Skin of body (tissue), 2 donors: Measurements from ENCODE around the gene ZNF527. TPM values are rescaled to one million over a fixed set of nuclear protein-coding genes. Genes with fewer than 3 reads are reported as not detected.
"Not testable (repeated sequence)": the region's sequence is repeated elsewhere in the genome, so short reads cannot be mapped to it uniquely, and the experiment has no call there.

Experiments used
- DNase-seq: peaks from one replicate; lab custom pipeline; 2025; lab: John Stamatoyannopoulos, UW
- total RNA-seq: library from RNA; depleted of rRNA; stranded (reverse); fragments of >200 nt; gene quantifications from one replicate; pipeline ENCODE4 v1.2.3, GENCODE V29; 2014

Gene ZNF527
- total RNA-seq = 9.3 TPM

DNA sequence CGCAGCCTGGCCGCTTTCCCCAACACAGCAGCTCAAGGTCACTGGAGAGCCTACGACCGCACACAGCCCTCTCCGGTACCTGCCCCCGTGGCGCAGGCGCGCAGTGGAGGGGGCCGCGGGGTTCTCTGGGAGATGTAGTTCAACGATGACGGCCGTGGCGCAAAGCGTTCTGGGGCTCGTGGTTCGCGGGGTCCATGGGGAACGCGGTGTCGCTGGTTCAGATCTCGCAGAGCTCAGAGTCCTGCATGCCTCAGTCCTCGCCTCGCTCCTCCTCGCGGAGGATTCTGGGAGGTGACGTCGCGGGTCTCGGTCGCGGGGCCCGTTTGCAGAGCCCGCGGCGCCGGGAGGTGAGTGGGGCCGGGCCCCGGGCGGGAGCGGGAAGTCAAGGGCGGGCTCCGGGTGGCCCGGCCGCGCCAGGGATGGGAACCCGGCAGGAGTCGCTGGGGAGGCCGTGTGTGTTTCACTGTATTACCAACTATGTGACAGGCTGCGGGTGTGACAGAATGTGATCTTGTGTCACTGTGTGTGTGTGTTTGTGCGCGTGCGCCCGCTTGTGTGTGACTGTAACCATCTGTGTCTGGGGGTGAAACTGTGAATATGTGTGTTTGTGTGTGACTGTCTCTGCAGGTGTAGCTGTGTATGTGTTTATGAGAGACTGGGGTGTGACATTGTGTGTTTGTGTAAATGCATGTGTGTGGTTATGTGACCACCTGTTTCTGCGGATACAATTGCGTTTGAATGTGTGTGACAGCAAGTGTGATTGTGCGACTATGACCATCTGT is at the start of gene ZNF527:
Gene ZNF527 (plus strand): TSS at position 220 of the 782 bp plus-strand sequence. CDS start 3,100 bp downstream, outside the sequence.
- DNase-seq = peak; percentile 97

DNA sequence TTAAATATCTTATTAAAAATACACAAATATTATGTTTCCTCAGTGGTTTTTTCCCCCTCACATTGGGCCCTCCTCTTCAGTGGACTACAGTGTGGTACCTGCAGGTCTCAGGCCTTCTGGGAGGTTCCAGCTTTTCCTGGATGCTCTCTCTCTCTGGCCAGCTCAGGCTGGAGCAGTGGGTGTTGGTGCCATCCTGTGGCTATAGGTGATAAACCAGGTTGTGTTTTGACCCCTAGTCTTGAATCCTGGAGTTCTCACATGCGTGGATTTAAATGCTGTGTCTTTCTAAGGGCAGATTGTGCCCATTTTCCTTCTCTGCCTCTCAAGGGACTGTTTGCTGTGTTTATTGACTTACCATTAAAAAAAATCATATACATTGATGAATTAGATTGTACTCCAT is 41.2 kb upstream of the ZNF527 start:
- no peak for DNase-seq

DNA sequence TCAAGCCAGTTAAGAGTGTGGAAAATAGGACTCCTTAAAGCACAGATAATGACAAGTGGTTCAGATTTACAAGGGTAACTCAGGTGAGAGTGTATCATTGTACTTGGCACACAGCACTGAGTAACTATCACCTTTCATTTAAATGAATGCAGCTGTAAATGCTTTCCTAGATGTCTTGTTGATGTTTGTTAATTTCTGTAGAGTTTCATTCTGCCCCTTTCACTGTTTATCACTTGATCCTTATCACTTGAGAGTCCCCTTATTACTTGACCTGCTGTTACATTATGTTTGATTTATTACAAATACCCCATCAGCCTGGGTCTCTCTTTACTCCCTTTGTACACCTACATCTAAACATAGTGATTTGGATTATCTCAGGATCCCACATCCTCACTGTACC is 38.1 kb upstream of the ZNF527 start:
- no peak for DNase-seq

DNA sequence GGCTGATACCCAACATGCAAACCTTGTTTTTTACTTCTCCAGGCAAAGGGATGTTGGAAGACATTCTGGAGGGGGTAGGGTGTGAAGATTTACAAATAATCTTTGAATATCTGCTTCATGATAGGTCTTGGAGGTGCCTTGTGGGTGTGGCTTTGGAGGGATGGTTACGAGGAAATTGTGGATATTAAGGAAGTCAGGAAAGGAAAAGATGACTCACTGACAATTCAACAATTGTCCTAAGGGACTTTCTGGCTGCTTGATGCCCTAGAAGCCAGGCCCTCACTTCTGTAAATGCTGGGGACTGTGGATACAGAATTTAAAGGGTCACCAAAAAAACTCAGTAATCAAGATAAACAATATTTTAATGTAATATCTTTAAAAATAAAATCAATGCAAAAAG is 37.4 kb upstream of the ZNF527 start:
- no peak for DNase-seq

DNA sequence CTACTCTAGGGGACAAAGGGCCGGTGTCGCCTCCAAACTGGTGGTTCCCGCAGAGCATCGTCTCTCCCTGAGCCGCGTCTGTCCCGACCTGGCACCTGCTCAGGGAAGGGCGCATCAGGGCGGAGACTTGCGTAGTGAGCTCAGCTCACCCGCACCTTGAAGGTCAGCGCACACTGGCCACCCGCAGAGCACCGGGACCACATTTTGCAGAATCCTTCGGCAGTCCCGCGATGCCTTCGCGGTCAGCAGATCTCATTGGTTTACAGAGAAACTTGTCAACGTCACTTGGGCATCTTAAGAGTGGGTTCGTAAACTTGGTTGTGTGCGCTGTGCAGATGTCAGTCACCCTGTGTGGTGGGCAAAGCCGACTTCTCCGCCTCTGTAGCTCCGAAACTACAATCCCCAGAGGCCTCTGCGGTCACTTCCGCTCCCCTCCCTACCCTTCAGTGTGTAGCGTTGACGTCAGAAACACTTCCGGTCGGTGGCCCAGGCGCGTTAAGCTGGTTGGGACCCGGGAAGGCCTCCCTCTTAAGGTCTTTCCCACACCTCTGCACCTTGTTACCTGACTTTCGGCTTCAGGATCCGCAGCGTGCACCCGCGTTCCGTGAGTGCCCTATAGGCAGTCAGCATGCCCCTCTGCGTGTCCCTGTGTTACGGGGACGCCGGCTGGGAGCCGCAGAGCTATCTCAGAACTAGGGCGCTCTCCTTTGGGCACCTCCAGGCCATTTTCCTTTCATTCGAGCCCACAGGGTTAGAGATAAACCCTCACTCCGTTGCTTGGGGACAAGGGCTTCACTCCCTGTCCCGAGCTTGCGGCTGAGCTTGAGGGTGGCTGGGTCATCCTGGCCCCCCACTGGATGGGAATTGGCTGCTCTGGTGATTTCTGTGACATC is 36.5 kb upstream of the ZNF527 start:
- DNase-seq = peak; percentile 94

DNA sequence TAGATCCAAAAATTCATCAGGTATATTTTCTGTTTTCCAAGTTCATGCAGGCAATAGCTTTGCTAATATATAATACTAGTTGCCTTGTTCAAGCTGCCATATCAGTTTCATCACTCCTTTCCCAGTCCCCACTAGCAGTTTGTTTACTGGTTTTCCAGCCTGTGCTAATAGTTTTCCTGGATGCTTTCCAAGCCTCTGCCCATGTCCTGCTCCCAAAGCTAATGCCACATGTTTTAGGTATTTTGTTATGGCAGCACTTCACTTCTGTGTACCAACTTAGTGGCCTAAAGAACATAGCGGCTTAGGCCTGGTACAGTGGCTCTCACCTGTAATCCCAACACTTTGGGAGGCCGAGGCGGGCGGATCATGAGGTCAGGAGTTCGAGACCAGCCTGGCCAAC is 28.1 kb upstream of the ZNF527 start:
- DNase-seq = no peak

DNA sequence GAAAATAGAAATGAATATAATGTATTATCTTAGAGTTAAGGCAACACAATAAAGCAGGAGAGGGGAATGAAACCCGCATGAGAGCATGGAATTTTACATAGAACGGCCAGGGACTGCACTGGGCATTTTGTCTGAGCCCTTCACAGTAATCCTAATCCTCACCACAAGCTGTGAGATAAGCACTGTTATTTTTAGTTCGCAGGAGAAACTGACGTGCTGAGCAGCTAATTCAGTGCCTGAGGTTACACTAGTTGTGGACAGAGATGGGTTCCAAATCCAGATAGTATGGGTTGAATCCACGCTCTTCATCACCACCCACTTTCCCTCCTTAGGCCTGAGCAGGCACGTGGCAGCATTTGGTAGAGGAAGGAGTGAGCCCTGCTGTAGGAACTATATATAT is 24.8 kb upstream of the ZNF527 start:
- DNase-seq = no peak

DNA sequence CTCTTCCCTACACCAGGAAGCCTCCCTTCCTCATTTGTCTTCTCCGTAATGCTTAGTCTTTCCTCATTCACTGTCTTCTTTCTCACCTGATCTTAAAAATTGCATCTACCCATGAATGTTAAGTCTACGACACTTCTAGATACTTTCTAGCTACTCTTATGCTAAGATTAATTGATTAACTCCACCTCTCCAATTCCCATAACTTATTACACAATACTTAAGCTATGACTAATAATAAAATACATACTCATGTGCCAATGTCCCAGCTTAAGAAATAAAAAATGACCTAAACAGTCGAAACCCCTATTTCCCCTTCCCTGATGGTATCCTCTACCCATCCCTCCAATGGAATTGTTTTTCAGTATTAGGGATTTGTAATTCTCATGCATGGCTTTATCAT is 22.8 kb upstream of the ZNF527 start:
- no peak for DNase-seq

DNA sequence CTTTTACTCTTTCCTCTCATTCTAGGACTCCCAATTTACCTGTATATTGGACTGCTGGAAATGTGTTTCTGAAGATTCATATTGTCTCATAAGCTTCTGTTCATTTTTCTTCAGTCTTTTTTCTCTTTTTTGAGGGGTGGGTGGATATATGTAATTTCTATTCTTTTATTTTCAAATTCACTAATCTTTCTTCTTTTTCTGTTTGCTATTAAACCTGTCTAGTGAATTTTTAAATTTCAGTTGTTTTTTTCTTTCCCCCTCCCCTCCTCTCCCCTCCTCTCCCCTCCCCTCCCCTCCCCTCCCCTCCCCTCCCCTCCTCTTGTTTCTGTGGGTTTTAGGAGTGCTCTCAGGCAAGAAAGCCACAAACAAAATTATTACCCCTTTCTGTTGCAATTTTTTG is 16.9 kb upstream of the ZNF527 start:
- no peak for DNase-seq

DNA sequence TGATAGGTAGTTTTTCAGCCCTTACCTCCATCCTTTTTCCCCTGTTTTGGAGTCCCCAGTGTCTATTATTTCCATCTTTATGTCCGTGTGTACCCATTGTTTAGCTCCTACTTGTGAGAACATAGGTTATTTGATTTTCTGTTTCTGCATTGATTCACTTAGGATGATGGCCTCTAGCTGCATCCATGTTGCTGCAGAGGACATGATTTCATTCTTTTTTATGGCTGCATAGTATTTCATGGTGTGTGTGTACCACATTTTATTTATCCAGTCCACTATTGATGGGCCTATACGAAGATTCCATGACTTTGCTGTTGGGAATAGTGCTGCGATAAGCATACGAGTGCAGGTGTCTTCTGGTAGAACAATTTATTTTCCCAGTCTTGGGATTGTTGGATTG is 15.0 kb upstream of the ZNF527 start:
- no peak for DNase-seq

DNA sequence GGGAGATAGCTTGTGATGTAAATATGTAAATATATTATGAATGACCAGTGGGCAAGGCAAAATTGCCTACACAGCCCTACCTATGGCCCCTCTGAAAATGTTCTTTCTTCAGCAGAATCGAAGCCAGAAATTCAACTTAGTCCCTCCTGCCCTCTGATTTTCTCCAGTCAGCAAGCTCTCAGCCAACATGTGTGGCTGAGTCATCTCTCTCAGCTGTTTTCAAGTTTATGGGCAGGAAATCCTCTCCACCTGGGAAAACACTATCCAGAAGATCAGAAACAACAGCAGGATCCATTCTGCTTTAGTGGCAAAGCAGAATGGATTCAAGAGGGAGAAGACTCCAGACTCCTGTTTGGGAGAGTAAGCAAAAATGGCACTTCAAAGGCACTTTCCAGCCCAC is 8.9 kb upstream of the ZNF527 start:
- no peak for DNase-seq

DNA sequence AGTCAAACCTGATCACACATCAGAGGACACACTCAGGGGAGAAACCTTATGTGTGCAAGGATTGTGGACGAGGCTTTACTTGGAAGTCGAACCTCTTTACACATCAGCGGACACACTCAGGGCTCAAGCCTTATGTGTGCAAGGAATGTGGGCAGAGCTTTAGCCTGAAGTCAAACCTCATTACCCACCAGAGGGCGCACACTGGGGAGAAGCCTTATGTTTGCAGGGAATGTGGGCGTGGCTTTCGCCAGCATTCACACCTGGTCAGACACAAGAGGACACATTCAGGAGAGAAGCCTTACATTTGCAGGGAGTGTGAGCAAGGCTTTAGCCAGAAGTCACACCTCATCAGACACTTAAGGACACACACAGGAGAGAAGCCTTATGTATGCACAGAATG is 8.2 kb upstream of the ZNF527 start:
- no peak for DNase-seq

DNA sequence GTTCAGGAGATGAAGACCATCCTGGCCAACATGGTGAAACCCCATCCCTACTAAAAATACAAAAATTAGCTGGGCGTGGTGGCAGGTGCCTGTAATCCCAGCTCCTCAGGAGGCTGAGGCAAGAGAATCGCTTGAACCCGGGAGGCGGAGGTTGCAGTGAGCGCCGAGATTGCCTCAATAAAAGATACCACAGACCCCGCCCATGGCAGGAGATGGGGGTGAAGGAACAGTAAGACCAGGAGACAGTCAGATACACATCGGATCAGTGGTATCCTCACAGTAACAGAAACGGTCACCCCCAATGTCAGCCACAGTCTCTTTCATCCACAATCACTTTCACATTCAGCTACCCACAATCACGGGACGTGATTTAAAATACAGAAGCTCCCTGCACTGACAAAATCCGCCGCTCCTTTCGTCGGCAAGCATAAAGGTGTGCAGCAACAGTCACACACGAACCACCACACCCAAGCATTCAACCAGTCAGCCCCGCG is 466 bp upstream of the ZNF527 start:
- DNase-seq = not testable (repeated sequence)

DNA sequence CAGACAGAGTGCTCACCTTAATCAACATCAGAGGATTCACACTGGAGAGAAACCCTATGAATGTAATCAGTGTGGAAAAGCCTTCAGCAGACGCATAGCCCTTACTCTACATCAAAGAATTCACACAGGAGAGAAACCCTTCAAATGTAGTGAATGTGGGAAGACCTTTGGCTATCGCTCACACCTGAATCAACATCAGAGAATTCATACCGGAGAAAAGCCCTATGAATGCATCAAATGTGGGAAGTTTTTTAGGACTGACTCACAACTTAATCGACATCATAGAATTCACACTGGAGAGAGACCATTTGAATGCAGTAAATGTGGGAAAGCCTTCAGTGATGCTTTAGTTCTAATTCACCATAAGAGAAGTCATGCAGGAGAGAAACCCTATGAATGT is 18.3 kb downstream of the ZNF527 start:
- no peak for DNase-seq

DNA sequence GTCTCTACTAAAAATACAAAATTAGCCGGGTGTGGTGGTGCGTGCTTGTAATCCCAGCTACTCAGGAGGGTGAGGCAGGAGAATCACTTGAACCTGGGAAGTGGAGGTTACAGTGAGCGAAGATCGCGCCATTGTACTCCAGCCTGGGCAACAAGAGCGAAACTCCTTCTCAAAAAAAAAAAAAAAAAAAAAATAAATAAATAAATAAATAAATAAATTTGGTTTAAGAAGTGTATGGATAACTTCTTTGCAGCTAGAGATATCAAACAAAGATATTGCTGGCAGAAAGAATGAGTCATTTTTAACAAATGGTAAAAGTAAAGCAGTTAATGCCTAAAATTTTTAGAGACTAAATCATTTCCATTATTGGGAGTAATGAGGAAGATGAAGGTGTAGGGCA is 20.5 kb downstream of the ZNF527 start:
- DNase-seq = not testable (repeated sequence)

DNA sequence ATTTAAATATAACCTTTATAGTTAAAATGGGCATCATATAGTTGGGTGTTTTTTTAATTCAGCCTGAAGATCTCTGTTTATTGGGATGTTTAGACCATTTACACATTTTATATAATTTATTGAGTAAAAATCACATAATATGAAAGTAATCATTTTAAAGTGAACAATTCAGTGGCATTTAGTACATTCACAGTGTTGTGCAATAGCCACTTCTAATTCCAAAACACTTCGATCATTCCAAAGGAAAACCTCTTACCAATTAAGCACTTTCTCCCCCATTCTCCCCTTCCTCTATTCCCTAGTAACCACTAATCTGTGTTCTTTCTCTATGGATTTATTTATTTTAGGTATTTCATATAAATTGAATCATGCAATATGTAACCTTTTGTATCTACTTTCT is 30.2 kb downstream of the ZNF527 start:
- no peak for DNase-seq

DNA sequence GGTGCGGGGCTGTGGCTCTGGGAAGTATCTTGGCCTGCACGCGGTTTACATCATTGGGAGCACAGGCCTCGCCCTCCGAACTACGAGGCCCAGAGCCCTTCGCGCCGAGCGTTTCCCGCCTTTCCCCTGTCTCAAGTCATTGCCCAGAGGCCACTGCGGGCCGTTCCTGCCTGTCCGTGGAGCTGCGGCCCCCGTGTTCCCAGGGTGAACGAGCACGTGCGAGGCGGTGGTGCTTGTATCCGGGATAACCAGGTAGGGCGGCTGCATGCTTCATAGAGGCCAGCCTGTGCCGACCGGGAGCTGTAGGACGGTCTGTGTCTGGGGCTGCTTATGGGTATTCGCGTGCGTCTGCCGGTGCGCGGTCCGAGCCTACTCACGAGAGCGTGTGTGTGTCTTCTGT is 32.5 kb downstream of the ZNF527 start:
- DNase-seq = no peak

DNA sequence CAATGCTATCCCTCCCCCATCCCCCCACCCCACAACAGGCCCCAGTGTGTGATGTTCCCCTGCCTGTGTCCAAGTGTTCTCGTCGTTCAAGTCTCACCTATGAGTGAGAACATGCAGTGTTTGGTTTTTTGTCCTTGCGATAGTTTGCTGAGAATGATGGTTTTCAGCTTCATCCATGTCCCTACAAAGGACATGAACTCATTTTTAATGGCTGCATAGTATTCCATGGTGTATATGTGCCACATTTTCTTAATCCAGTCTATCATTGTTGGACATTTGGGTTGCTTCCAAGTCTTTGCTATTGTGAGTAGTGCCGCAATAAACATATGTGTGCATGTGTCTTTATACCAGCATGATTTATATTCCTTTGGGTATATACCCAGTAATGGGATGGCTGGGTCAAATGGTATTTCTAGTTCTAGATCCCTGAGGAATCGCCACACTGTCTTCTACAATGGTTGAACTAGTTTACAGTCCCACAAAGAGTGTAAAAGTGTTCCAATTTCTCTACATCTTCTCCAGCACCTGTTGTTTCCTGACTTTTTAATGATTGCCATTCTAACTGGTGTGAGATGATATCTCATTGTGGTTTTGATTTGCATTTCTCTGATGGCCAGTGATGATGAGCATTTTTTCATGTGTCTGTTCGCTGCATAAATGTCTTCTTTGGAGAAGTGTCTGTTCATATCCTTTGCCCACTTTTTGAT is 35.4 kb downstream of the ZNF527 start:
- not testable (repeated sequence) for DNase-seq

DNA sequence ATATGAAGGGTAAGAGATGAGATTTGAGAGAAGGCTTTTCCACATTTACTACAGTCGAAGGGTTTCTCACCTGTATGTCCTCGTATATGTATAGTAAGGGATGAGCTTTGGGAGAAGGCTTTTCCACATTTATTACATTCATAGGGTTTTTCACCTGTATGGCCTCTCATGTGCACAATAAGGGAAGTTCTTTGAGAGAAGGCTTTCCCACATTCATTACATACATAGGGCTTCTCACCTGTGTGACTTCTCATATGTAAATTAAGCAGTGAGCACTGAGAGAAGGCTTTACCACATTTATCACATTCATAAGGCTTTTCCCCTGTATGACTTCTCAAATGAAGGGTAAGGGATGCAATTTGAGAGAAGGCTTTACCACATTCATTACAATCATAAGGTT is 41.8 kb downstream of the ZNF527 start:
- DNase-seq = no peak

DNA sequence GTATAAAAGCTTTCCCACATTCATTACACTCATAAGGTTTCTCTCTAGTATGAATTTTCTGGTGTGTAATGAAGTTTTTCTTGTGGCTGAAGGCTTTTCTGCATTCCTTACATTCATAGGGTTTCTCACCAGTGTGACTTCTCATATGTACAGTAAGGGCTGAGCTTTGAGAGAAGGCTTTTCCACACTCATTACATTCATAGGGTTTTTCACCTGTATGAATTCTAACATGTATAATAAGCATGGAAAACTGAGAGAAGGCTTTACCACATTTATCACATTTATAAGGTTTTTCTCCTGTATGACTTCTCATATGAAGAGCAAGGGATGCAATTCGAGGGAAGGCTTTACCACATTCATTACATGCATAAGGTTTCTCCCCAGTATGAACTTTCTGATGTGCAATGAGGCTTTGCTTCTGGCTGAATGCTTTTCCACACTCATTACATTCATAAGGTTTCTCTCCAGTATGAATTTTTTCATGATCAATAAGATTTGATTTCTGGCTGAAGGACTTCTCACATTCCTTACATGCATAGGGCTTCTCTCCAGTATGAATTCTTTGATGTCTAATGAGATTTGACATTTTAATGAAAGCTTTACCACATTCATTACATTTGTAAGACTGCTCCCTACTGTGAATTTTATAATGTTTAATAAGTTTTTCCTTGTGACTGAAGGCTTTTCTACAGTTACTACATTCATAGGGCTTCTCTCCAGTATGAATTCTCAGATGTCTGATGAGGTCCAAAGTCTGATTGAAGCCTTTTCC is 42.6 kb downstream of the ZNF527 start:
- DNase-seq = no peak
